Lung (tissue), 12 donors: Measurements from ENCODE around the gene PLEKHA4. TPM values are rescaled to one million over a fixed set of nuclear protein-coding genes. Genes with fewer than 3 reads are reported as not detected.
"Not testable (repeated sequence)": the region's sequence is repeated elsewhere in the genome, so short reads cannot be mapped to it uniquely, and the experiment has no call there.

ENCODE experiments used
- ATAC-seq: fragments of 200-7000 bp; cut with Tn5 transposase; one replicate; pipeline ENCODE4 v1.9.1; 2020; ENCODE audit warnings: moderate number of reproducible peaks; ENCODE audit not compliant: insufficient read depth, low FRiP score
- DNase-seq, 3 donors: peaks; one replicate each; pipeline ENCODE4 v3.0.0-alpha.2; 2013 to 2017
- H3K27ac ChIP-seq, 2 donors: one replicate each; pipeline ENCODE4 v1.5.1; 2013; ENCODE audit warnings: mild to moderate bottlenecking in 2 of 2, moderate library complexity in 2 of 2, control low read depth in 1 of 2, inconsistent platforms in 1 of 2, low read depth in 1 of 2, low read length in 1 of 2
- H3K27me3 ChIP-seq, 3 donors: one replicate each; pipeline ENCODE4 v1.5.1; 2013; ENCODE audit warnings: low read length in 2 of 3; ENCODE audit not compliant: control insufficient read depth in 3 of 3, insufficient read depth in 3 of 3
- H3K36me3 ChIP-seq, 4 donors: one replicate each; pipeline ENCODE4 v1.5.1; 2013; ENCODE audit warnings: low read length in 4 of 4, mild to moderate bottlenecking in 1 of 4, moderate library complexity in 1 of 4; ENCODE audit not compliant: control insufficient read depth in 4 of 4, insufficient read depth in 4 of 4
- H3K4me1 ChIP-seq, 5 donors: one replicate each; pipeline ENCODE4 v1.5.1; 2013; ENCODE audit warnings: low read length in 5 of 5, mild to moderate bottlenecking in 2 of 5, moderate library complexity in 1 of 5; ENCODE audit not compliant: control insufficient read depth in 5 of 5, insufficient read depth in 5 of 5
- H3K4me3 ChIP-seq: one replicate; pipeline ENCODE4 v1.5.1; 2013; ENCODE audit warnings: mild to moderate bottlenecking, control low read depth, moderate library complexity
- H3K9ac ChIP-seq, 2 donors: one replicate each; pipeline ENCODE4 v1.5.1; 2013; ENCODE audit warnings: low read length in 2 of 2, control low read depth in 1 of 2; ENCODE audit not compliant: insufficient read depth in 1 of 2
- H3K9me3 ChIP-seq, 4 donors: one replicate each; pipeline ENCODE4 v1.5.1; 2013; ENCODE audit warnings: low read length in 3 of 4, mild to moderate bottlenecking in 1 of 4, moderate library complexity in 1 of 4; ENCODE audit not compliant: control insufficient read depth in 4 of 4, insufficient read depth in 3 of 4
- CTCF ChIP-seq: IDR thresholded peaks from 2 replicates; pipeline ENCODE4 v1.5.1; 2012; ENCODE audit warnings: mild to moderate bottlenecking; ENCODE audit errors: control extremely low read depth, extremely low read depth
- WGBS, 2 donors: extraction: QIAGEN DNeasy Blood & Tissue Kit; methylation state at CpG; one replicate each; pipeline ENCODE4 v1.1.7; 2013; 5-methylcytosine and 5-hydroxymethylcytosine counted together
- polyA plus RNA-seq, 2 donors: library from polyadenylated mRNA; stranded (reverse); fragments of 200-250 nt; gene quantifications; one replicate each; pipeline ENCODE4 v1.2.1, GENCODE V29; 2013
- total RNA-seq, 2 donors: library from RNA; depleted of rRNA in 1 of 2; stranded (reverse); fragments of >200 nt in 1 of 2; gene quantifications; one replicate each; pipeline ENCODE4 v1.2.1, GENCODE V29; 2014 to 2021
- donor health status: control.
- donor health status: control.
- donor health status: Bipolar disorder and iron deficiency.
- donor health status: healthy.
- donor health status: DM: yes; HTN: yes; CAD: no.

PLEKHA4 gene
- total and polyA plus RNA-seq, 4 donors: 8.4 to 57.7 (median 20.7) TPM

- ATAC-seq (no peak), DNase-seq (peak in 2 of 3 donors; percentile 41 to 44)
- peak overlapping the region; percentile 88 to 92 for H3K27ac ChIP-seq
- H3K9me3 ChIP-seq: no peaks in the 10 kb centered on the region
- WGBS, 2 donors: 8 to 17% methylated on average over 22 to 24 of the region's 24 CpGs
- peak overlapping the region; percentile 16 to 83 for H3K9ac ChIP-seq
- peaks cover 0 to 17% (median 9%) of the 10 kb centered on the region in 5 donors for H3K4me1 ChIP-seq
- TF ChIP-seq CTCF: no peak
- no peaks in the 10 kb centered on the region for H3K27me3 ChIP-seq
- H3K36me3 ChIP-seq: peaks cover 9 to 18% (median 12%) of the 10 kb centered on the region in 4 donors
- H3K4me3 ChIP-seq: peak overlapping the region; percentile 82
Observed at GRCh38 chr19:48900477-48901406, 32.3 kb upstream of the PLEKHA4 start.

GRCh38 chr19:48899781-48900476 is 31.5 kb upstream of the PLEKHA4 start, which contains the start of gene NUCB1:
NUCB1 (plus strand) TSS chr19:48900312; CDS start chr19:48900797, 485 bp downstream.
- H3K4me3 ChIP-seq: peak within 1 kb of the TSS; percentile 82
- DNase-seq (peak; percentile 100), ATAC-seq (peak; percentile 95)
- peak within 1 kb of the TSS; percentile 88 to 92 for H3K27ac ChIP-seq
- peaks cover 3 to 13% (median 5%) of the 10 kb centered on the region in 4 donors for H3K36me3 ChIP-seq
- no peaks in the 10 kb centered on the region for H3K27me3 ChIP-seq
- H3K4me1 ChIP-seq: peaks cover 0 to 19% (median 9%) of the 10 kb centered on the region in 5 donors
- H3K9me3 ChIP-seq: no peaks in the 10 kb centered on the region
- TF ChIP-seq CTCF: no peak
- peak within 1 kb of the TSS; percentile 16 to 83 for H3K9ac ChIP-seq
- 7% methylated on average over 32 to 34 of the region's 34 CpGs for WGBS, 2 donors

- ATAC-seq, H3K9me3 ChIP-seq, H3K4me3 ChIP-seq, H3K27me3 ChIP-seq, H3K36me3 ChIP-seq, DNase-seq: not testable (repeated sequence)
- Histone ChIP-seq H3K4me1 (peaks cover 0 to 19% (median 9%) of the 10 kb centered on the region in 5 donors), H3K27ac (peak overlapping the region in 1 of 2 donors; percentile 88), H3K9ac (peak overlapping the region in 1 of 2 donors; percentile 61)
- WGBS, 2 donors: 80 to 83% methylated on average over 11 of the region's 11 CpGs
Observed at GRCh38 chr19:48899386-48899749, 31.0 kb upstream of the PLEKHA4 start.

- peaks cover 0 to 3% (median 1%) of the 10 kb centered on the region in 4 donors for H3K36me3 ChIP-seq
- peaks cover 0 to 13% (median 7%) of the 10 kb centered on the region in 5 donors for H3K4me1 ChIP-seq
- no peak for TF ChIP-seq CTCF
- 78 to 91% methylated on average over 5 of the region's 5 CpGs for WGBS, 2 donors
- DNase-seq: no peak
- no peak overlapping the region for H3K9ac ChIP-seq
- no peak overlapping the region for H3K4me3 ChIP-seq
- H3K27ac ChIP-seq: no peak overlapping the region
- no peaks in the 10 kb centered on the region for H3K9me3 ChIP-seq
- no peaks in the 10 kb centered on the region for H3K27me3 ChIP-seq
- ATAC-seq: no peak
Observed at GRCh38 chr19:48897181-48897580, 28.8 kb upstream of the PLEKHA4 start.
